GM12892 (cell line): Measurements from ENCODE around the gene FBXL7.

Experiments used
- POLR2A ChIP-seq: IDR thresholded peaks from 2 replicates; pipeline ENCODE4 v1.6.1; 2011; ENCODE audit warnings: low read depth, low read length, control low read depth
- POLR2AphosphoS5 ChIP-seq: IDR thresholded peaks from 2 replicates; pipeline ENCODE4 v1.6.1; 2011; ENCODE audit warnings: low read depth, low read length, control low read depth

DNA sequence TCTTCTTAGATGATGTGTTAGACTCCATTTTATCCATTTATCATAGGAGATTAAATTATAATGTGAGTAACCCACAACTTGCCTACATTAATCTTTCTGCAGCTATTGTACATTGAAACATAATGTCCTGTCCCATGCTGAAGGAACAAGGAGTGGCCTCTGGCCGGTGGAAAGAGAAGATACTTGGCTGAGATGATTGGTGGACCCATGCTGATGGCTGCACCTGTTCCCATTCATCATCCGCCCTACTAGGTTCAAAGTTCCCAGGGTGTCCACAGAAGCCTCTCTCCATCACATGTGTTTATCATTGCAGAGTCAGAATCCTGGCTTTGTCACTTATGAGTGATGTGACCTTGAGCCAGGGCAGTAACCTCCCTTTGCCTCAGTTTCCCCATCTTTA lies 24.7 kb downstream of the FBXL7 start:
- no peak for TF ChIP-seq POLR2A
- TF ChIP-seq POLR2AphosphoS5: no peak
